Gastroesophageal sphincter (tissue), 3 donors: Measurements from ENCODE around the gene CDKL1.

ENCODE experiments used
- EP300 ChIP-seq: sonication (generic); formaldehyde crosslinking; IDR thresholded peaks from one replicate; pipeline ENCODE4 v1.6.1; 2017; ENCODE audit warnings: antibody characterized with exemption, mild to moderate bottlenecking
- POLR2A ChIP-seq, 2 donors: fragments of 450-650 bp; IDR thresholded peaks; one replicate each; pipeline ENCODE4 v1.6.1; 2017; ENCODE audit warnings: antibody characterized with exemption in 2 of 2, mild to moderate bottlenecking in 2 of 2, moderate library complexity in 1 of 2
- POLR2AphosphoS5 ChIP-seq: sonication (generic); formaldehyde crosslinking; IDR thresholded peaks from one replicate; pipeline ENCODE4 v1.6.1; 2017; ENCODE audit warnings: antibody characterized with exemption
- TF ChIP-seq, protein P1 (sequence below), 4 experiments: fragments of 200-600 bp in 2 of 4; fragments of 450-650 bp in 2 of 4; sonication (generic) in 1 of 4; IDR thresholded peaks; one replicate each; pipeline ENCODE4 v1.5.1; 2017 to 2019; ENCODE audit warnings: antibody characterized with exemption in 4 of 4, mild to moderate bottlenecking in 2 of 4, moderate library complexity in 2 of 4

DNA sequence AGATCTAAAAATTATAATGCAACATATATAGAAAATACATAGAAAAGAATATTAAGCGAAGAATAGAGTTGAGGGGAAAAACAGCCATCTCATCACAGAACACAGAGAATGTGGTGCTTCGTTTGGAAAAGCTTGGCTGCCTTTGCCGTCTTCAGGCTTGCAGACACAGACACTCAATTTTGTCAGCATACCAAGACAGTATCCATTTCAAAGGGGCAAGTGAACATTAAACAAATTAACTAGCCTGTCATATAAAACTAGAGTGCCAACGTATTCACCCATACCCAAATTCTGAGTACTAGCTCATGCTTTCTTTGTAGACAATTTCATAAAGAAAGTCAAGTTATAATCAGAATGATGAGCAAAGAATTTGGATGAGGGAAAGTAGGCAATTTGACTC lies 44.1 kb downstream of the CDKL1 start:
- TF ChIP-seq POLR2AphosphoS5 = no peak
- TF ChIP-seq, protein P1, sequence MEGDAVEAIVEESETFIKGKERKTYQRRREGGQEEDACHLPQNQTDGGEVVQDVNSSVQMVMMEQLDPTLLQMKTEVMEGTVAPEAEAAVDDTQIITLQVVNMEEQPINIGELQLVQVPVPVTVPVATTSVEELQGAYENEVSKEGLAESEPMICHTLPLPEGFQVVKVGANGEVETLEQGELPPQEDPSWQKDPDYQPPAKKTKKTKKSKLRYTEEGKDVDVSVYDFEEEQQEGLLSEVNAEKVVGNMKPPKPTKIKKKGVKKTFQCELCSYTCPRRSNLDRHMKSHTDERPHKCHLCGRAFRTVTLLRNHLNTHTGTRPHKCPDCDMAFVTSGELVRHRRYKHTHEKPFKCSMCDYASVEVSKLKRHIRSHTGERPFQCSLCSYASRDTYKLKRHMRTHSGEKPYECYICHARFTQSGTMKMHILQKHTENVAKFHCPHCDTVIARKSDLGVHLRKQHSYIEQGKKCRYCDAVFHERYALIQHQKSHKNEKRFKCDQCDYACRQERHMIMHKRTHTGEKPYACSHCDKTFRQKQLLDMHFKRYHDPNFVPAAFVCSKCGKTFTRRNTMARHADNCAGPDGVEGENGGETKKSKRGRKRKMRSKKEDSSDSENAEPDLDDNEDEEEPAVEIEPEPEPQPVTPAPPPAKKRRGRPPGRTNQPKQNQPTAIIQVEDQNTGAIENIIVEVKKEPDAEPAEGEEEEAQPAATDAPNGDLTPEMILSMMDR (IDR thresholded peaks at IDR 0.05) = no peak
- no peak for TF ChIP-seq POLR2A (IDR thresholded peaks at IDR 0.05)
- no peak for TF ChIP-seq EP300
